GM18519 (cell line): ENCODE data around the gene SLC4A11.
"Not testable (repeated sequence)": the region's sequence is repeated elsewhere in the genome, so short reads cannot be mapped to it uniquely, and the experiment has no call there.

ENCODE experiments used
- ATAC-seq: cut with Tn5 transposase; IDR thresholded peaks from one replicate; pipeline ENCODE4 v1.9.1; 2021; ENCODE audit warnings: mild to moderate bottlenecking, moderate library complexity; ENCODE audit not compliant: unreplicated experiment, low FRiP score

The SLC4A11 gene

DNA sequence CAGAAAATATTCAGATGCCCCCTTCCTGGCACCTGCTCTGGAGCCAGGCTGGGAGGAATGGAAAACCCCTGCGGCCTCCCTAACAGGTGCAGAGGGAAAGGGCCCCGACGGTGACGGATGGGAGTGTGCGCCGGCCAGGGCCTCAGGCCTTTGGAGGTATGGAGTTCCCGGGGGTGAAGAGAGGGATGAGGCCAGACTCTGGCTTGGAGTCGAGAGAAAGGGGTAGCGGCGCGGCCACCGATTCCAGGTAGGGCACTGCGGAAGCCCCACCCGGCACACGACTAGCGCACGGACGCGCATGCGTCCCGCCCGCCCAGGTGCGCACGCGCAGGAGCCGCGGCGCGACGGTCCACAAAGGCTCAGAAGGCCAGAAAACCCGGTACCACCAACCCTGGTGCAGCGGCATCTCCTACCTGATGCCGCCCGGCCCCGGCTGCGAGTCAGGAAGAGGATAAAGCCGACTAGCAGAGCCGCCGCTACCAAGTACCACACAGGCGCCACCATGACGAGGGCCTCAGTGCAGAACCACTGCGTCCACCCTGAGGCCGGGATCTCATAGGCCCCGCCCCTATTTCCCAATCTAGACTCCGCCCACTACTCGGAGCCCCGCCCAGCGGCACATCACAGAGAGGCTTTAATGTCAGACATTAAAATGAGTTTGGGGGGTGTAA is 34.7 kb downstream of the SLC4A11 start, which contains the start of gene DDRGK1:
Gene DDRGK1 (minus strand): TSS at position 559 of the 671 bp plus-strand sequence. CDS start 55 bp downstream, at position 504.
- no peak for ATAC-seq

- no peak for ATAC-seq
Measured at GRCh38 chr20:3203315-3204123, 35.5 kb downstream of the SLC4A11 start.

DNA sequence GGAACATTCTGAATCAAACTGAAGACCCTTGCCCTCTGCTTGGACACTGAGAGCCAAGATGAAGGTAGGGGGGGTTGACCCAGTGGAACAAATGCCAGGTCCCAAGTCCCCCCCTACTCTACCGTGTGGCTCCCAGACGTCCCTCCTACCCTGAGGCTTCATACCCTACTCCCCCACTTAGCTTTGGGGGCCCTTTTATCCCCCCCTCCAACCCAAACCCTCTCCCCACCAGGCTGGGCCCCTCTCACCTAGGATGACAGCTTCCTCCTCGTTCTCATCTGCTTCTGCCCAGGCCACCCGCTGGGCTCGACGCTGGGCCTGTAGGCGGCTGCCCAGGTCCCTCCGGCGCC is 36.0 kb downstream of the SLC4A11 start:
- ATAC-seq: no peak

GRCh38 chr20:3199976-3200755 is 38.8 kb downstream of the SLC4A11 start:
- no peak for ATAC-seq

GRCh38 chr20:3199206-3199605 is 39.8 kb downstream of the SLC4A11 start:
- ATAC-seq: no peak

DNA sequence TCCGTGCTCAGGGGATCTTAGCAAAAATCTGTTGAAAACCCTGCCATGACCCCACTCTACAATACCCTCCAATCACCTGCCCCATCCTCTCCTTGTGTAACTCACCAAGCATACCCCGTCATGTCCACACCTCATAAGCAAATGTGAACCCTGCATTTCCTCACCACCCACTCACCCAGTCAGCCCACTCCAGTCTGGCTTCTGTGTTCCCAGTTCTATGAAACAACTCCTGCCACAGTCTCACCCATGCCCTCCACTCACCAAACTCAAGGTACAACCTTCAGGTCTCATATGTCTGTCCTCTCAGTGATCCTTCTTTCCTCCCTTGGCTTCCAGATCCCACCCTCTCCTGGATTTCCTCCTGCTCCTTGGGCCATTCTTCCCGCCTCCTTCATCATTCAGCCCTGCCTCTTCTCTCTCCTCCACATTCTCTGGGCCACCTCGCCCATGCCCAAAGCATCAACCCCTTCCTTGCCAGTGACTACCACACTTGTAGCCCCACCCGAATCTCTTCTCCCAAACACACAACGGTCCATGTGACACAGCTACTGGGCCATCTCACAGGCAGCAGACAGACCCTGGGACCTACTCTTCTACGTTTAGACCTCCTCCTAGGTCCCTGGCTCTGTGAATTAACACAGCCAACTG is 43.3 kb downstream of the SLC4A11 start:
- no peak for ATAC-seq

- no peak for ATAC-seq
Measured at GRCh38 chr20:3194617-3195280, 44.2 kb downstream of the SLC4A11 start.

- ATAC-seq: no peak
Measured at GRCh38 chr20:3193806-3194616, 45.0 kb downstream of the SLC4A11 start.

DNA sequence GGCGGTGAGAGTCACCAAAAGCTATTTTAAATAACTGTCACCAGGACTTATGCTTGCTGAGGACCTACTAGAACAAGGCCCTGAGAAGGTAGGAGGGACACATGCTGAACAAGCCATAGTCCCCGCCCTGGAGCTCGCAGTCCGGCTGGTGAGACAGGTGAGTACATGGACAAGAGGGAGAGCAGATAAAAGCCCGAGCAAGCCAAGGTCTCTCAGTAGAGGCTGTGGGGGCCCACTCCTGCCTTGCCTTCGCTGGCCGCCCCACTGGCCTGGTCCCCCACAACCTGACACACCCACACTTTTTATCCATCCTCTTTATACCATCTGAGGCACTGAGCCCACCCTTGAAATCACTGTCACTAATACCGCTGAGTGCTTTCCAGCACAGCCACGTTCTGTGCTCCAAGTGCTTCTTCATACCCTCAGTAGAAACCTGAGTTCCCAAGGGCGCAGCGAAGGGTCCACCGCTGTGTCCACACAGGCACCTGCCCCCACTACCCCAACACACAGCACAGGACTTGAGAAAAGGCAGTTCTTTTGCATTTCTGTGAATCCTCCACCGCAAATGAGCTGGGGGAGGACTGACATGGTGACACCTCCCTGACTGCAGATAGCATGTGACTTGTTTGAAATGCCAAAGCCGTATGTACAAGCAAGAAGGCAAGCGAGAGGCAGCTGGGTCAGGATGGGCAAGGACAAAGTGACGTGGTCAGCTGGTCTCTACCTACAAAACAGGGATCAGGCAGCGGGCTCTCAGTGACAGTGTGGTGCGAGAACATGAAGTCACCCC is 46.6 kb downstream of the SLC4A11 start:
- ATAC-seq: no peak

DNA sequence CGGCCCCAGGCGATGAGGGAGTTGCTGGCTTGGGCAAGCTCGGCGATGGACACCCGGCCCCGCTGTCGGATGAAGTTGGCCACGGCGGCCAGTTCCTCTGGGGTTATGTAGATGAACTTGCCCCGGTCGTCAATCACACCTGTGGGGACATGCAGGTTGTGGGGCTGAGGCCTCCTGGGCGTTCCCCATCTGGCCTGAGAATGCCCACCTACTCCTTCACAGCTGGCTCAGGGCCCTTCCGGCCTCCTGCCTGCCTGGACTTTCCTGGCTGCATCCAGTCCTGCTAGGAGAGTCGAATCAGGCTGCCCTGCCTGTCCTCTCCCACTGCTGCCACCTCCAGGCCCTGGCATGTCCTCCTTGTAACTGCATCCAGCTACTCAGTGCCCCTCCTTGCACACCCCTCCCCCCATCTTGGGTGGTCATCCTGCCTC is 48.3 kb downstream of the SLC4A11 start:
- no peak for ATAC-seq

GRCh38 chr20:3189561-3190131 is 49.3 kb downstream of the SLC4A11 start:
- ATAC-seq: no peak

DNA sequence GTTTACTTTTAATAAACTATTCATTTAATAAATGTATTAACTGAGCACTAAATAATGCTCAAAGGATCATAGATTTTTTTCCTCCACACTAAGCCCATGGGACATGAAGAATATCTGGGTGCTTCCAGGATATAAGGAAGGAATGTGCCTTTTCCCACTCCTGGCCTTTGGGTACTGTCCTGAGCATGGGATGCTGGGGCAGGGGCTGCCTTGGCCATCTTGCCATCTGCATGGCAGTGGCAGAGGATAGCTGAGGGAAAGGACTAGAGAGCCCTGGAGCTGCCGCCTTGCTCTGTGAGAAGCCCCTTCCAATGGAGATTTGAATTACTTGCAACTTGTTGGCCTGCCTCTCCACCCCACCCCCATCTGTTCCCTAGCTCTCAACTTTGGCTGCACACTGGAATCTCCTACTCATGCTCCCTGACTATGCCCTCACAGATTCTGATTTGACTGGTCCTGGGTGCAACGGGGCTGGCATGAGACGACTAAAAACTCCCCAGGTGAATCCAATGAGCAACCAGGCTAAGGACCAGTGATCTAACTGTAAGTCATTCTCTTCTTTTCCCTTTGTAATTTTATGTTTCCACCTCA is 50.1 kb downstream of the SLC4A11 start:
- ATAC-seq: no peak

- not testable (repeated sequence) for ATAC-seq
Measured at GRCh38 chr20:3187861-3188260, 51.1 kb downstream of the SLC4A11 start.

DNA sequence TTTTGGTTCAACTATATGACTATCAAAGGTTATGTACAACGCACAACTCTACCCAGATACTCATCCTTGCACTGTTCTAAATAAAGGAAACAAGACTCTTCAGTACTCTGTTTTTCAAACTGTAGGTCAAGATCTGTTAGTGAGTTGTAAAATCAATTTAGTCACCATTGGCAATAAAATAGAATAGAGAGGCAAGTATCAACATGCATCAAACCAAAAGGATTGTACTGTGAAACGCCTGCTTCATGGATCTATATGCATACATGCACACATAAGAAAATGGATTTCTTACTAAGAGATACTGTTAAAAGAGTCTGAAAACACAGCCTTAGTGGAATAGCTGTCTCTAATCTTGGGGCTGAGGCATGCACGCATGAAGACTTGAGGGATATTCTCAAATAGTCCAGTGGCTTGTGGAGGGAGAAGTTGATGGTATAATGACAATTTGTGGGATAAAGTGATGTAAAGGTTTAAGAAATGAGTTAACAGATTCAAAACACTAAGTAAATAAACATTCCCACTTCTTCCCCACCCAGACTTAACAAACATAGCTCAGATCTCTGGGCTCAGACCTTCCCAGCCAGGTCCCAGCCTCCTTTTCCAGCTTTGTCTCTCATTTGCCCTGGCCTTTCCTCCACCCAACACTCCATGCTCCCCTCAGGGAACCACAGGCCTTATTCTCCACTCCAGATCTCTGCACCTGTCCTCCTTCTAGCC is 54.9 kb downstream of the SLC4A11 start:
- ATAC-seq: no peak

GRCh38 chr20:3182429-3182828 is 56.6 kb downstream of the SLC4A11 start:
- not testable (repeated sequence) for ATAC-seq

DNA sequence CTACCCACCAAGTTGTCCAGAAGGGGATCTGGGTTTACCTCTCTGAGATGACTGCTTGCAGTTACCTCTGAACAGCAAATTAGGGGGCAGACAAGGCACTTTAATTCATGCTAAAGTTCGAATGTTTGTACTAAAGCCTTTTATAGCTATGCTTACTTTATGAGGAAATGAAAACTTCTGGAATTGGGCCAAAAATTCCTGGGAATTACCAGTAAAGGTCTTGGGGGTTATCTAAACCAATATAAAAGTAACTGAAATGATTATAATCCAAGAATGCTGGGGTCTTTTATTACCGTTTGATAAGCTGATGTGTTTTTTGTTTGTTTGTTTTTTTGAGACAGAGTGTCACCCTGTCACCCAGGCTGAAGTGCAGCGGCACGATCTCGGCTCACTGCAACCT is 57.7 kb downstream of the SLC4A11 start:
- ATAC-seq: no peak

DNA sequence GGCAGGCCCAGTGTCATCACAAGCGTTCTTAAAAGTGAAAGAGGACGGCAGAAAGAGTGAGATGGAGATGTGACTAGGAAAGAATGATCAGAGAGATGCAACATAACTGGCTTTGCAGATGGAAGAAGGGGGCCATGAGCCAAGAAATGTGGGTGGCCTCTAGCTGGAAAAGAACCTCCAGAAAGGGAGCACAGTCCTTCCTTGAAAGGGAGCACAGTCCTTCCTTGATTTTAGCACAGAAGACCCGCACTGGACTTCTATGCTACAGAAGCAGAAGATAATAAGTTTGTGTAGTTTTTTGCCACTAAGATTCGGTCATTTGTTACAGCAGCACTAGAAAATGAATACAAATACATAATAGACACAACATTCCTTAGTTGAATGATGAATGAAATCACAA is 58.7 kb downstream of the SLC4A11 start:
- no peak for ATAC-seq
